MM.1S (cell line): ENCODE results near the gene MTREX.

Source experiments
- DNase-seq: peaks from one replicate; pipeline ENCODE4 v3.0.0-alpha.2; 2015
- H2AFZ ChIP-seq: fragments of 300-600 bp; sonication (generic); 2 replicates; pipeline ENCODE4 v1.6.0; 2016; ENCODE audit warnings: antibody characterized with exemption, low read length
- H3F3A ChIP-seq: fragments of 300-600 bp; sonication (generic); 2 replicates; pipeline ENCODE4 v1.6.1; 2016; ENCODE audit warnings: mild to moderate bottlenecking, antibody characterized with exemption, low read length, moderate library complexity, mixed read lengths; ENCODE audit not compliant: insufficient read depth
- H3K27ac ChIP-seq: fragments of 300-600 bp; sonication (generic); 2 replicates; pipeline ENCODE4 v1.5.1; 2016; ENCODE audit warnings: mild to moderate bottlenecking, low read length
- H3K27me3 ChIP-seq: fragments of 300-600 bp; sonication (generic); replicated peaks from 2 replicates; pipeline ENCODE4 v1.6.0; 2016; ENCODE audit warnings: low read length; ENCODE audit not compliant: insufficient read depth
- H3K36me3 ChIP-seq: fragments of 300-600 bp; sonication (generic); replicated peaks from 2 replicates; pipeline ENCODE4 v1.6.1; 2016; ENCODE audit warnings: mild to moderate bottlenecking, low read length, mixed read lengths; ENCODE audit not compliant: insufficient read depth
- H3K4me1 ChIP-seq: fragments of 300-600 bp; sonication (generic); 2 replicates; pipeline ENCODE4 v1.6.1; 2016; ENCODE audit warnings: low read length, mixed read lengths
- H3K4me2 ChIP-seq: fragments of 300-600 bp; sonication (generic); 2 replicates; pipeline ENCODE4 v1.6.0; 2016; ENCODE audit warnings: low read depth, low read length
- H3K4me3 ChIP-seq: fragments of 300-600 bp; sonication (generic); 2 replicates; pipeline ENCODE4 v1.5.1; 2016; ENCODE audit warnings: low read length, mixed read lengths
- H3K79me2 ChIP-seq: fragments of 300-600 bp; sonication (generic); 2 replicates; pipeline ENCODE4 v1.6.1; 2016; ENCODE audit warnings: mixed run types, low read length, mixed read lengths
- H3K9ac ChIP-seq: fragments of 300-600 bp; sonication (generic); 2 replicates; pipeline ENCODE4 v1.6.1; 2016; ENCODE audit warnings: low read length, mixed read lengths
- H3K9me2 ChIP-seq: fragments of 300-600 bp; sonication (generic); replicated peaks from 2 replicates; pipeline ENCODE4 v1.6.1; 2016; ENCODE audit warnings: mild to moderate bottlenecking, low read length, mixed read lengths; ENCODE audit not compliant: insufficient read depth
- H3K9me3 ChIP-seq: fragments of 300-600 bp; sonication (generic); replicated peaks from 2 replicates; pipeline ENCODE4 v1.6.1; 2016; ENCODE audit warnings: mild to moderate bottlenecking, low read length, mixed read lengths; ENCODE audit not compliant: insufficient read depth
- H4K20me1 ChIP-seq: fragments of 300-600 bp; sonication (generic); 2 replicates; pipeline ENCODE4 v1.6.1; 2016; ENCODE audit warnings: mild to moderate bottlenecking, low read length, moderate library complexity, mixed read lengths; ENCODE audit not compliant: insufficient read depth
- EZH2 ChIP-seq: fragments of 300-600 bp; sonication (generic); optimal IDR thresholded peaks from 2 replicates; pipeline ENCODE3; 2017; ENCODE audit warnings: low read depth, mild to moderate bottlenecking, antibody characterized with exemption, low read length, mixed read lengths
- EZH2phosphoT487 ChIP-seq: fragments of 300-600 bp; sonication (generic); IDR thresholded peaks from 2 replicates; pipeline ENCODE4 v1.6.1; 2018; ENCODE audit warnings: antibody characterized with exemption, low read length
- TF ChIP-seq, protein P1 (sequence below): fragments of 300-600 bp; sonication (generic); IDR thresholded peaks from 2 replicates; pipeline ENCODE4 v1.5.1; 2016; ENCODE audit warnings: antibody characterized with exemption, low read length, mixed read lengths

MTREX gene

DNA sequence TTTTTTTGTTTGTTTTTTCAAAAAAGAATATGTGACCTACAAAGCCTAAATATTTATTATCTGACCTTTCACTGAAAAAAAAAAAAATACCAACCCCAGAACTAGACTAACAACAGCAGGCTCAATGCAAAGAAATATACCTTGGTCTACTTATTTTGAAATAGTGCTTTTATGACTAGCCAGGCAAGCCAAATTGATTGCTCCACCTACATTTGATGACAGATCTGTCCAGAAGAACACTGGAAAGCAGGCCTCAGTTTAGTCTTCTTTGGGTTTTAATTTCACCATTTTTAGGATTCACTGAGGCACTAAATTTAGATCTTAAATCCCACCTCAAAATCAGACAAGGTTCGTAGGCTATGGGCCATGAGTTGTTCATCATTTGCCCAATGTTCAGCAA, 129.7 kb downstream of the MTREX start:
- H3K79me2 ChIP-seq: no peaks in the 10 kb centered on the region
- 0 out of 2 replicates have a peak, but pooled peaks cover 4% of the 10 kb centered on the region for H3F3A ChIP-seq
- no peak for DNase-seq
- H3K27me3 ChIP-seq: no peaks in the 10 kb centered on the region
- no peak overlapping the region for H3K27ac ChIP-seq
- no peaks in the 10 kb centered on the region for H3K9me2 ChIP-seq
- H3K9me3 ChIP-seq: no peaks in the 10 kb centered on the region
- H3K36me3 ChIP-seq: no peaks in the 10 kb centered on the region
- H3K4me3 ChIP-seq: no peak overlapping the region
- TF ChIP-seq EZH2 (no peak), EZH2phosphoT487 (no peak)
- TF ChIP-seq, protein P1, sequence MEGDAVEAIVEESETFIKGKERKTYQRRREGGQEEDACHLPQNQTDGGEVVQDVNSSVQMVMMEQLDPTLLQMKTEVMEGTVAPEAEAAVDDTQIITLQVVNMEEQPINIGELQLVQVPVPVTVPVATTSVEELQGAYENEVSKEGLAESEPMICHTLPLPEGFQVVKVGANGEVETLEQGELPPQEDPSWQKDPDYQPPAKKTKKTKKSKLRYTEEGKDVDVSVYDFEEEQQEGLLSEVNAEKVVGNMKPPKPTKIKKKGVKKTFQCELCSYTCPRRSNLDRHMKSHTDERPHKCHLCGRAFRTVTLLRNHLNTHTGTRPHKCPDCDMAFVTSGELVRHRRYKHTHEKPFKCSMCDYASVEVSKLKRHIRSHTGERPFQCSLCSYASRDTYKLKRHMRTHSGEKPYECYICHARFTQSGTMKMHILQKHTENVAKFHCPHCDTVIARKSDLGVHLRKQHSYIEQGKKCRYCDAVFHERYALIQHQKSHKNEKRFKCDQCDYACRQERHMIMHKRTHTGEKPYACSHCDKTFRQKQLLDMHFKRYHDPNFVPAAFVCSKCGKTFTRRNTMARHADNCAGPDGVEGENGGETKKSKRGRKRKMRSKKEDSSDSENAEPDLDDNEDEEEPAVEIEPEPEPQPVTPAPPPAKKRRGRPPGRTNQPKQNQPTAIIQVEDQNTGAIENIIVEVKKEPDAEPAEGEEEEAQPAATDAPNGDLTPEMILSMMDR: no peak
- no peak overlapping the region for H3K9ac ChIP-seq
- no peaks in the 10 kb centered on the region for H3K4me1 ChIP-seq
- H2AFZ ChIP-seq: no peak overlapping the region
- no peak overlapping the region for H3K4me2 ChIP-seq
- H4K20me1 ChIP-seq: no peaks in the 10 kb centered on the region

DNA sequence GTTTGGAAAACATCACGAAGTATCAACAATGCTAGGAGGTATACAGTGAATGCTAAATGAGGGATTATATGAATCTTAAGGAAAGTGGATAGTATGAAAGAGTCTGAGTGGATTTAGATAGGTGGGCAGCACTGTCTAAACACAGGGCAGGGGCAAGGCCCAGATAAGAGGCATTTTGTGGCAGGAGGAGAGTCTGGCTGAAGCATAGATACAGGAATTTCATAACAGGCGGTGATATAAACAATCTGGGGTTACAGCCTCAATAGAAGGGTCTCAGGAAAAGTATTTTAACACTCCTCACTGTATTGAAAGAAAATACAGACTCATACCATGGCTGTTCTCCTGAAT, 130.0 kb downstream of the MTREX start:
- Histone ChIP-seq H3K4me1 (no peaks in the 10 kb centered on the region), H3K27ac (no peak overlapping the region), H3K27me3 (no peaks in the 10 kb centered on the region), H3K4me2 (no peak overlapping the region), H3K36me3 (no peaks in the 10 kb centered on the region), H3F3A (0 out of 2 replicates have a peak, but pooled peaks cover 4% of the 10 kb centered on the region), H4K20me1 (no peaks in the 10 kb centered on the region), H3K79me2 (no peaks in the 10 kb centered on the region), H3K9me2 (no peaks in the 10 kb centered on the region), H3K9me3 (no peaks in the 10 kb centered on the region), H3K4me3 (no peak overlapping the region), H3K9ac (no peak overlapping the region), H2AFZ (no peak overlapping the region)
- TF ChIP-seq EZH2: no peak
- TF ChIP-seq, protein P1: no peak
- no peak for TF ChIP-seq EZH2phosphoT487
- DNase-seq: no peak

DNA sequence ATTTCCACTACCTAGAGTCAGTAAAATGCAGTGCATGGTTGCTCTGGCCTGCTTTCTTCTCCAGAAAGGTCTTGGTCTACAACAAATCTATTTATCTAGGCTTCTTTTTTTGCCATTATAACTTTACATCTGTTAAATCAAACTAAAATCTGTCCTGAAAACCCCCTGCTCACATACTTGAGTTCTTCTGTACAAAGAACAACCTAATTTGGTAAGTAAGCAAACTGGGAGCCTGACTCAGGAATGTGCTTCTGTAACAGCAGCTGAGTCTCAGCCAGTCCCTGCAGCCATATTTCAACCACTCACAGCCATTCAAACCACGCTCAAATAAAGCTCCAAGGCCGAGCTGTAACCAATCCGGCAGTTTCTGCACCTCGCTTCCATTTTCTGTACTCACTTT, 131.2 kb downstream of the MTREX start:
- no peak overlapping the region for H2AFZ ChIP-seq
- no peaks in the 10 kb centered on the region for H3K9me3 ChIP-seq
- no peaks in the 10 kb centered on the region for H3K27me3 ChIP-seq
- H3K9ac ChIP-seq: no peak overlapping the region
- TF ChIP-seq EZH2phosphoT487 (no peak), EZH2 (no peak)
- DNase-seq: no peak
- no peaks in the 10 kb centered on the region for H4K20me1 ChIP-seq
- no peaks in the 10 kb centered on the region for H3K4me1 ChIP-seq
- no peak overlapping the region for H3K4me3 ChIP-seq
- H3K4me2 ChIP-seq: no peak overlapping the region
- H3F3A ChIP-seq: 0 out of 2 replicates have a peak, but pooled peaks cover 4% of the 10 kb centered on the region
- no peaks in the 10 kb centered on the region for H3K9me2 ChIP-seq
- H3K79me2 ChIP-seq: no peaks in the 10 kb centered on the region
- no peak overlapping the region for H3K27ac ChIP-seq
- H3K36me3 ChIP-seq: no peaks in the 10 kb centered on the region

DNA sequence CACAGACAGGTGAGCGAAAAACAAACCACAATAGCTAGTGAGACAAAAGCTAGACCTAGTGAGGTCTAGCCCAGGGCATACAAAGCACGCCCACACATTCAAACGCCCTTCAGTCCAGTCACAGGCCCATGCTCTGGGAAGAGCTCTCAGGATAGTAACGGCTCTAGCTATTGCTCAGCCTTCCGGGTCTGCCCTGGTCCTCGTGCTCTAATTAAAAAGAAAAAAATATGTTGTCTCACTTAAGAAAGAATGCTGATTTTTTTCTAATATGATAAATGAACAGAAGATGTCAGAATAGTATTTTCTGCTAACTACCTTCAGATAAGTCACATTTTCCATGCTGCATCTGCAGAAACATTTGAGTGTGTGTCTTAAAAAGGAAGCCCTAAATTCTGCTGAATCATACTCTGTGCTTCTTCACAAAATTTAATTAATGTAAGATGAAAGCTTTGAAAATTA, 132.4 kb downstream of the MTREX start:
- no peak overlapping the region for H3K9ac ChIP-seq
- no peaks in the 10 kb centered on the region for H3K4me1 ChIP-seq
- no peaks in the 10 kb centered on the region for H3K36me3 ChIP-seq
- H3K9me3 ChIP-seq: no peaks in the 10 kb centered on the region
- no peak overlapping the region for H3K27ac ChIP-seq
- no peak overlapping the region for H2AFZ ChIP-seq
- no peak overlapping the region for H3K4me2 ChIP-seq
- H3F3A ChIP-seq: 0 out of 2 replicates have a peak, but pooled peaks cover 4% of the 10 kb centered on the region
- H3K4me3 ChIP-seq: no peak overlapping the region
- H3K27me3 ChIP-seq: no peaks in the 10 kb centered on the region
- no peaks in the 10 kb centered on the region for H3K79me2 ChIP-seq
- H3K9me2 ChIP-seq: no peaks in the 10 kb centered on the region
- DNase-seq: no peak
- no peaks in the 10 kb centered on the region for H4K20me1 ChIP-seq
- TF ChIP-seq, protein P1: no peak
- TF ChIP-seq EZH2: no peak
- no peak for TF ChIP-seq EZH2phosphoT487
